GM06990 (cell line): ENCODE results near the gene REM2.

Experiments used
- DNase-seq: peaks from one replicate; pipeline ENCODE4 v3.0.0-alpha.2; 2011; ENCODE audit not compliant: insufficient read length; ENCODE audit errors: extremely low read depth
- H3K27me3 ChIP-seq: replicated peaks from 2 replicates; pipeline ENCODE4 v1.6.0; 2011; ENCODE audit warnings: low read length; ENCODE audit not compliant: control insufficient read depth, insufficient read depth
- H3K36me3 ChIP-seq: 2 replicates; pipeline ENCODE4 v1.5.1; 2011; ENCODE audit warnings: low read length; ENCODE audit not compliant: control insufficient read depth, insufficient read depth
- H3K4me3 ChIP-seq: replicated peaks from 2 replicates; pipeline ENCODE4 v1.5.1; 2011; ENCODE audit warnings: low read depth, mild to moderate bottlenecking, control low read depth, low read length
- TF ChIP-seq, protein P1 (sequence below): IDR thresholded peaks from 2 replicates; pipeline ENCODE4 v1.5.1; 2011; ENCODE audit warnings: low read length, control low read depth, mild to moderate bottlenecking, inconsistent platforms; ENCODE audit not compliant: insufficient read depth, poor library complexity, severe bottlenecking

REM2 gene

DNA sequence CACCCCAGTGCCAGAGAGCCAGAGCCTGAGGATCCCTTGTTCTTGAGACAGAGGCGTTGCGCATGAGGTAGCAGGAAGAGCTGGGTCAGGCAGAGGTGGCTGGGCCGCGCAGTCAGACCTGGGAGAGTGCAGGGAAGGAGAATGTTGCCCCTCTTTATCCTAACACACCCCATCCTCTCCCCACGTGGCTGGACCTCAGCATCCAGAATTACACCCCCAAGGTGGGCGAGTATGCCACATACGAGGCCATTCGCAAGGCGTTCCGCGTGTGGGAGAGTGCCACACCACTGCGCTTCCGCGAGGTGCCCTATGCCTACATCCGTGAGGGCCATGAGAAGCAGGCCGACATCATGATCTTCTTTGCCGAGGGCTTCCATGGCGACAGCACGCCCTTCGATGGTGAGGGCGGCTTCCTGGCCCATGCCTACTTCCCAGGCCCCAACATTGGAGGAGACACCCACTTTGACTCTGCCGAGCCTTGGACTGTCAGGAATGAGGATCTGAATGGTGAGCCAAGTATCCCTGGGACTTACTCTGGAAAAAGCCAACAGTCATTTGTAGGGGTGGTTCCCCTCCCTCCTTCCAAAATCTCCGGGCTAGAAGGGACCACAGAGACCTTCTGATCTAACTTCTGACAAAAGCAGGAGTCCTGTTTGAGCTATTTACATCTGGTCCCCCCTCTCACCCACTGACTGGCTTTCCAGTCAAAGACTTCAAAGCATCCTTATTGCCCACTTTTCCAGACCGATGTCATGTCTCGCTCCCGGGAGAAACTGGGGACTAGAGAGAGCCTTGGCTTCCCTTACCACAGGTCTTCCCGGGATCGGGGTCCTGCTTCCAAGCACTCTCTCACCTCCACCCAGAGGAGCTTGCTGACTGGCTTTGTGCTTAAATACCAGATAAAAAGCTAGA lies 40.6 kb upstream of the REM2 start:
- TF ChIP-seq, protein P1, sequence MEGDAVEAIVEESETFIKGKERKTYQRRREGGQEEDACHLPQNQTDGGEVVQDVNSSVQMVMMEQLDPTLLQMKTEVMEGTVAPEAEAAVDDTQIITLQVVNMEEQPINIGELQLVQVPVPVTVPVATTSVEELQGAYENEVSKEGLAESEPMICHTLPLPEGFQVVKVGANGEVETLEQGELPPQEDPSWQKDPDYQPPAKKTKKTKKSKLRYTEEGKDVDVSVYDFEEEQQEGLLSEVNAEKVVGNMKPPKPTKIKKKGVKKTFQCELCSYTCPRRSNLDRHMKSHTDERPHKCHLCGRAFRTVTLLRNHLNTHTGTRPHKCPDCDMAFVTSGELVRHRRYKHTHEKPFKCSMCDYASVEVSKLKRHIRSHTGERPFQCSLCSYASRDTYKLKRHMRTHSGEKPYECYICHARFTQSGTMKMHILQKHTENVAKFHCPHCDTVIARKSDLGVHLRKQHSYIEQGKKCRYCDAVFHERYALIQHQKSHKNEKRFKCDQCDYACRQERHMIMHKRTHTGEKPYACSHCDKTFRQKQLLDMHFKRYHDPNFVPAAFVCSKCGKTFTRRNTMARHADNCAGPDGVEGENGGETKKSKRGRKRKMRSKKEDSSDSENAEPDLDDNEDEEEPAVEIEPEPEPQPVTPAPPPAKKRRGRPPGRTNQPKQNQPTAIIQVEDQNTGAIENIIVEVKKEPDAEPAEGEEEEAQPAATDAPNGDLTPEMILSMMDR = no peak
- no peaks in the 10 kb centered on the region for H3K36me3 ChIP-seq
- no peak for DNase-seq

GRCh38 chr14:22843123-22843925 lies 39.7 kb upstream of the REM2 start:
- Histone ChIP-seq H3K27me3 (no peaks in the 10 kb centered on the region; the same call in 1 of the 2 replicates), H3K36me3 (no peaks in the 10 kb centered on the region), H3K4me3 (no peak overlapping the region)
- TF ChIP-seq, protein P1 = no peak
- DNase-seq = no peak

More for the DNA sequence above, 40.6 kb upstream of the REM2 start:
- Histone ChIP-seq H3K27me3 (no peaks in the 10 kb centered on the region; the same call in 1 of the 2 replicates), H3K4me3 (no peak overlapping the region)

GRCh38 chr14:22844221-22845102 lies 38.6 kb upstream of the REM2 start:
- TF ChIP-seq, protein P1 = no peak
- no peak overlapping the region for H3K4me3 ChIP-seq
- no peak for DNase-seq
- no peaks in the 10 kb centered on the region; the same call in 1 of the 2 replicates for H3K27me3 ChIP-seq
- H3K36me3 ChIP-seq = no peaks in the 10 kb centered on the region

DNA sequence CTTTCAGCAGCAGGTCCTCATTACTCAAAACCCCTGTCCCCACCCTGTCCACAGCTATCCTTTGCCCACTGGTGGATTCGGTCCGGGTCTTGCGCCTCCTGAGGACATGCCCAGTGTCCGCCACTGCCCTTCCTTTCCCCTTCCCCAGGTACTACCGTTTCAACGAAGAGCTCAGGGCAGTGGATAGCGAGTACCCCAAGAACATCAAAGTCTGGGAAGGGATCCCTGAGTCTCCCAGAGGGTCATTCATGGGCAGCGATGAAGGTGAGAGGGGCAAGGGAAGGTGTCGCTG lies 38.0 kb upstream of the REM2 start:
- Histone ChIP-seq H3K27me3 (no peaks in the 10 kb centered on the region; the same call in 1 of the 2 replicates), H3K4me3 (no peak overlapping the region), H3K36me3 (no peaks in the 10 kb centered on the region)
- TF ChIP-seq, protein P1 = no peak
- DNase-seq = no peak

GRCh38 chr14:22845821-22846625 lies 37.0 kb upstream of the REM2 start:
- TF ChIP-seq, protein P1 = no peak
- Histone ChIP-seq H3K4me3 (no peak overlapping the region), H3K27me3 (no peaks in the 10 kb centered on the region; the same call in 1 of the 2 replicates), H3K36me3 (no peaks in the 10 kb centered on the region)
- DNase-seq = no peak
